ENCODE results near the gene C16orf78.

C16orf78 gene

GRCh38 chr16:49365711-49366509, 7.7 kb upstream of the C16orf78 start:
- H3K4me3 ChIP-seq (ENCODE audit: low read length), result no peak overlapping the region
- TF ChIP-seq CTCF (IDR thresholded peaks at IDR 0.05; ENCODE audit: insufficient read depth, low read depth, low read length, missing control alignments), result no peak
- DNase-seq (ENCODE audit: low read depth), result no peak

DNA sequence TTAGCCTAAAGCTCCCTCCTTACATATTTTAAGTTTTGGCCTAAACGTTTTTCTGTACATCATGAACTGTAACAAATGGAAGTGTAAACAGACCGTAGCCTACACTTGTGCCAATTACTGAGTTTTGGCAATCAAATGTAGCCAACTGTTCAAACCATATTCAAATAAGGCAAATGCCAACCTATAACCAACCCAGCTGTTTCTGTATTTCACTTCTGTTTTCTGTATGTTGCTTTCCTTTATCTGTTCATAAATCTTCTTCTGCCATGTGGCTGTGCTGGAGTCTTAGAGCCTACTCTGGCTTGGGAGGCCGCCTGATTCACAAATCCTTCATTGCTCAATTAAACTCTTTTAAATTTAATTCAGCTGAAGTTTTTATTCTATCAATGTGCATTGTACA, 6.9 kb upstream of the C16orf78 start:
- DNase-seq (ENCODE audit: low read depth), result no peak
- TF ChIP-seq CTCF (IDR thresholded peaks at IDR 0.05; ENCODE audit: insufficient read depth, low read depth, low read length, missing control alignments), result no peak
- no peak overlapping the region for H3K4me3 ChIP-seq (ENCODE audit: low read length)

DNA sequence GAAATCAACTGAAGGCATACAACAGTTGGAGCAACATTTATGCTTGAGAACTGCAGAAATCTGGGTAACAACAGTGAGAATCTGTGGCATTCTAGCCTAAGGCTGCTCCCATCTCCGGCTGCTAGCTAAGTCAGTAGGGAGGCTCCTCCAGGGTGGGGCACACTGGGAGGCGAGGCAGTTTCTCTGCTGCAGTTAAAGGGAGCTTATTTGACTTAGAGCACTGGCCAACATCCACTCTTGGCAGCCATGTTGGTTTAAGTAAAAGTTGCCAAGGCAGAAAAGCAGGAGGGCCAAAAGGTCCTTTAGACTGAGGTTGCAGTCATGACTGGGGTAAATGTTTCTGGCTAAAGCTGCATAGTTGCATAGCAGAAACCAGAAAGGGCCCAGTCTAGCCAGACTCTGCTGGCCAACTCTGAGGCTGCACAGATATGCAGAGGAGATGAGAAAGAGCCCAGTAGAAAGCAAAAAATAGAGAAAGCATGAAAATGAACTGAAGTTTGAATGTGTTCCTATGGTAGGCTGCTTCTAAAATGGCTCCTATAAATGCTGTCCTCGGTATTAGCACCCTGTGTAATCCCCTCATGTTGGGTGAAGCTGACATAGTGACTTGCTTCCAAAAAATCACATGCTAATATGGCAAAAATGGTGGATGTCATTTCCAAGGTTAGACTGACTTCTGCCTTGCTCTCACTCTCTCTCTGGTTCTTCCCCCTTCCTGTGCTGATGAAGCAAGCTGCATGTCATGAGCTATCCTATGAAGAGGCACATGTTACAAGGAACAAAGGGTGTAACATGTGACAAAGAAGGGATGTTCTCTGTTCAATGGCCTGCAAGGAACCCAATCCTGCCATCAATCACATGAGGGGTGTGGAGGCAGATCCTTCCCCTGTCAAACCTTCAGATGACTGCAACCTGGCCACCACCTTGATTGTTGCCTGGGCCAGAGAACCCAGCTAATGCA, 3.7 kb upstream of the C16orf78 start:
- H3K4me3 ChIP-seq (ENCODE audit: low read length), result no peak overlapping the region
- no peak for TF ChIP-seq CTCF (IDR thresholded peaks at IDR 0.05; ENCODE audit: insufficient read depth, low read depth, low read length, missing control alignments)
- DNase-seq (ENCODE audit: low read depth), result no peak

DNA sequence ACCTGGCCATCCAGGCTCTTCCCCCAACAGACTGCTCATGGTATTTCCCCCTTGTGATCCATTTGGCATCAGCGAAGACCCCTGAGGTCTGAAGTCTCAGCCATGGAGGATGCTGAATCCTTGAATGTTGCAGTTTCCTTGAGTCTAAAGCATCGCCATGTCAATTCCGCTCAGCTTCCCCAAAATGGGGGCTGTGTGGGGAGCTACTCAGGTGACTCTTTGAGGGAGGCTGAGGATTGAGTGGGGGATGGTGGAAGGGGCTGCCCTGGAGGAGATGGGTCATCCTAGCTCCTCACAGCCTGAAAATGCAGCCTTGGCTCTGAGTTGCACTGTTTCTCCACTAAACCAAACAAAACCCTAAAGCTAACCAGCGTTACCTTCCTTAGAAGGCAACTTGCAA, 2.6 kb downstream of the C16orf78 start:
- no peak overlapping the region for H3K4me3 ChIP-seq (ENCODE audit: low read length)
- no peak for DNase-seq (ENCODE audit: low read depth)
- no peak for TF ChIP-seq CTCF (IDR thresholded peaks at IDR 0.05; ENCODE audit: insufficient read depth, low read depth, low read length, missing control alignments)

- DNase-seq (ENCODE audit: low read depth), result no peak
- no peak overlapping the region for H3K4me3 ChIP-seq (ENCODE audit: low read length)
- TF ChIP-seq CTCF (IDR thresholded peaks at IDR 0.05; ENCODE audit: insufficient read depth, low read depth, low read length, missing control alignments), result no peak
These were observed 3.7 kb downstream of the C16orf78 start for GRCh38 chr16:49377196-49377755.

- TF ChIP-seq CTCF (IDR thresholded peaks at IDR 0.05; ENCODE audit: insufficient read depth, low read depth, low read length, missing control alignments), result no peak
- no peak for DNase-seq (ENCODE audit: low read depth)
- H3K4me3 ChIP-seq (ENCODE audit: low read length), result no peak overlapping the region
These were observed 4.6 kb downstream of the C16orf78 start for GRCh38 chr16:49378238-49378637.

Measured in epithelial cell of esophagus (primary cell).